ENCODE data around the gene HSP90B1.
A peak's percentile ranks its signal among the peaks of the same experiment; 100 is the strongest.

HSP90B1 gene

DNA sequence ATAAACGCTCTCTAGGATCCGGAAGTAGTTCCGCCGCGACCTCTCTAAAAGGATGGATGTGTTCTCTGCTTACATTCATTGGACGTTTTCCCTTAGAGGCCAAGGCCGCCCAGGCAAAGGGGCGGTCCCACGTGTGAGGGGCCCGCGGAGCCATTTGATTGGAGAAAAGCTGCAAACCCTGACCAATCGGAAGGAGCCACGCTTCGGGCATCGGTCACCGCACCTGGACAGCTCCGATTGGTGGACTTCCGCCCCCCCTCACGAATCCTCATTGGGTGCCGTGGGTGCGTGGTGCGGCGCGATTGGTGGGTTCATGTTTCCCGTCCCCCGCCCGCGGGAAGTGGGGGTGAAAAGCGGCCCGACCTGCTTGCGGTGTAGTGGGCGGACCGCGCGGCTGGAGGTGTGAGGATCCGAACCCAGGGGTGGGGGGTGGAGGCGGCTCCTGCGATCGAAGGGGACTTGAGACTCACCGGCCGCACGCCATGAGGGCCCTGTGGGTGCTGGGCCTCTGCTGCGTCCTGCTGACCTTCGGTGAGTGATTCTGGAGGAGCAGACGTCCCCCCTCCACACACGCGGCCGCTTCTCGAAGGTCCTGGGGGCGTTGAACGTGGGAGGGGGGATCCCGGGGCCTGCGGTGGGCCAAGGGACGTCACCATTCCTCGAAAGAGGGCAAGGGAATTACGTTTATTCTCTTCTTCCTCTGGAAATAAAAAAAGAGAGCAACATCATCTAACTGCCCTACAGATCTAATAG, at the start of gene HSP90B1:
HSP90B1 (plus strand) TSS at position 377 of the 753 bp plus-strand sequence; CDS start at position 483, 106 bp downstream.
- Histone ChIP-seq H3K36me3 (ENCODE audit: insufficient read depth, low read length) (peaks cover 36% of the 10 kb centered on the region), H3K4me1 (ENCODE audit: insufficient read depth, low read length) (peaks cover 31% of the 10 kb centered on the region), H3K4me3 (ENCODE audit: low read length) (peak within 1 kb of the TSS; percentile 96), H3K27me3 (ENCODE audit: insufficient read depth, low read length) (no peaks in the 10 kb centered on the region), H3K9me3 (ENCODE audit: low read length) (no peaks in the 10 kb centered on the region), H2AFZ (ENCODE audit: low read depth, low read length) (peak within 1 kb of the TSS; percentile 74)

DNA sequence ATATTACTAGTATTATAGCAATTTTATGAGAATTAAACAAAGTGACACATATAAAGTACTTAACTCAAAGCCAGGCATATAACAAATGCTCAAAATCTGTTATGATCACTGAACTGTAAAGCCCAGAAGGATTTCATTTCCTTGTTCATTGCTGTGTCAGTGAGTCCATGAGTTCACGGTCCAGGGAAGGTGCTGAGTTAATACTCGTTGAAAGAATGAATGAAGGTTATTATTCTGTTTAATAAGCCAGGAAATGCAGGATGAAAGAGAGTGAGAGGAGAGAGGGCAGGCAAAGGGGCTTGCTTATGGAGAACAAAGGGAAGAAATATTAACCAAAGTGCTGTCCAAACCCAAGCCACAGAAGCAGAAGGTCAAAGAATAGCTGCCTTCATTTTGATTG, 48.9 kb upstream of the HSP90B1 start:
- no peaks in the 10 kb centered on the region for H3K36me3 ChIP-seq (ENCODE audit: insufficient read depth, low read length)
- no peak overlapping the region for H3K4me3 ChIP-seq (ENCODE audit: low read length)
- no peaks in the 10 kb centered on the region for H3K9me3 ChIP-seq (ENCODE audit: low read length)
- no peaks in the 10 kb centered on the region for H3K27me3 ChIP-seq (ENCODE audit: insufficient read depth, low read length)
- H3K4me1 ChIP-seq (ENCODE audit: insufficient read depth, low read length) = peaks cover 15% of the 10 kb centered on the region
- H2AFZ ChIP-seq (ENCODE audit: low read depth, low read length) = no peak overlapping the region

- Histone ChIP-seq H3K27me3 (ENCODE audit: insufficient read depth, low read length) (no peaks in the 10 kb centered on the region), H3K9me3 (ENCODE audit: low read length) (no peaks in the 10 kb centered on the region), H3K36me3 (ENCODE audit: insufficient read depth, low read length) (no peaks in the 10 kb centered on the region), H2AFZ (ENCODE audit: low read depth, low read length) (no peak overlapping the region), H3K4me3 (ENCODE audit: low read length) (no peak overlapping the region), H3K4me1 (ENCODE audit: insufficient read depth, low read length) (peaks cover 15% of the 10 kb centered on the region)
Observed at GRCh38 chr12:103882861-103883596, 47.2 kb upstream of the HSP90B1 start.

- Histone ChIP-seq H3K27me3 (ENCODE audit: insufficient read depth, low read length) (no peaks in the 10 kb centered on the region), H3K36me3 (ENCODE audit: insufficient read depth, low read length) (no peaks in the 10 kb centered on the region), H2AFZ (ENCODE audit: low read depth, low read length) (no peak overlapping the region)
Observed at GRCh38 chr12:103883908-103884307, 46.3 kb upstream of the HSP90B1 start.

GRCh38 chr12:103884316-103884715, 45.9 kb upstream of the HSP90B1 start:
- H3K27me3 ChIP-seq (ENCODE audit: insufficient read depth, low read length) = no peaks in the 10 kb centered on the region
- peaks cover 15% of the 10 kb centered on the region for H3K4me1 ChIP-seq (ENCODE audit: insufficient read depth, low read length)
- no peak overlapping the region for H2AFZ ChIP-seq (ENCODE audit: low read depth, low read length)
- H3K4me3 ChIP-seq (ENCODE audit: low read length) = no peak overlapping the region
- H3K36me3 ChIP-seq (ENCODE audit: insufficient read depth, low read length) = no peaks in the 10 kb centered on the region
- no peaks in the 10 kb centered on the region for H3K9me3 ChIP-seq (ENCODE audit: low read length)

More at GRCh38 chr12:103883908-103884307, 46.3 kb upstream of the HSP90B1 start:
- Histone ChIP-seq H3K4me3 (ENCODE audit: low read length) (no peak overlapping the region), H3K9me3 (ENCODE audit: low read length) (no peaks in the 10 kb centered on the region), H3K4me1 (ENCODE audit: insufficient read depth, low read length) (peaks cover 15% of the 10 kb centered on the region)

DNA sequence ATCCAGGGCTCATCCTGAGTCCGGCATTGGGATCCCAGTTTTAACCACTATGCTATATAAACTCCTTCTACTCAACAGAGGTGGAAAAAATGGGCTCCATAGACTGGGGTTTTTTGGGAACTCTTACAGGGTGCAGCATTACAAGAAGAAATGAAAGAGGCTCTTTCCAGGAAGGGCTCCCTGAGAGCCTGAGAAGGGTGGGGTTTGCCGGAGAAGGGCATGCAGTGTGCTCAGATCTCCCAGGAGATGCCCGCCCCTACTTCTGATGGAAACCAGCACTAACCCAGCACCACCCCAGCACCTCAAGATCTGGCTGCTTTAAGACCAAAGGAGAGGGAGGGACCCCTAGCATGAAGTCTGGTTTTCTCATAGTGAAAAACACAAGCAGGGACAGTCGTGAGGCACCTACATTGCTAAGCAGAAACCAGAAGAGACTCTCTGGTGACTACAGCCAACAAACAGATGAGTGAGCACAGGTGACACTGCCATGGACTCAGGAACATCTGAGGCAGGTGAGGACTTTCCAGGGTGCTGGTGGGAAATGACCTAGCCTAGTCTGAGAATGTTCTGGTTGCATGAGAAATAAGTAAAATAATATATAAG, 43.9 kb upstream of the HSP90B1 start:
- H2AFZ ChIP-seq (ENCODE audit: low read depth, low read length) = no peak overlapping the region
- no peaks in the 10 kb centered on the region for H3K27me3 ChIP-seq (ENCODE audit: insufficient read depth, low read length)
- no peaks in the 10 kb centered on the region for H3K9me3 ChIP-seq (ENCODE audit: low read length)
- no peaks in the 10 kb centered on the region for H3K36me3 ChIP-seq (ENCODE audit: insufficient read depth, low read length)
- no peak overlapping the region for H3K4me3 ChIP-seq (ENCODE audit: low read length)
- H3K4me1 ChIP-seq (ENCODE audit: insufficient read depth, low read length) = peaks cover 4% of the 10 kb centered on the region

- Histone ChIP-seq H2AFZ (ENCODE audit: low read depth, low read length) (no peak overlapping the region), H3K4me3 (ENCODE audit: low read length) (no peak overlapping the region), H3K36me3 (ENCODE audit: insufficient read depth, low read length) (no peaks in the 10 kb centered on the region), H3K4me1 (ENCODE audit: insufficient read depth, low read length) (no peaks in the 10 kb centered on the region), H3K27me3 (ENCODE audit: insufficient read depth, low read length) (no peaks in the 10 kb centered on the region), H3K9me3 (ENCODE audit: low read length) (no peaks in the 10 kb centered on the region)
Observed at GRCh38 chr12:103887738-103888137, 42.5 kb upstream of the HSP90B1 start.

DNA sequence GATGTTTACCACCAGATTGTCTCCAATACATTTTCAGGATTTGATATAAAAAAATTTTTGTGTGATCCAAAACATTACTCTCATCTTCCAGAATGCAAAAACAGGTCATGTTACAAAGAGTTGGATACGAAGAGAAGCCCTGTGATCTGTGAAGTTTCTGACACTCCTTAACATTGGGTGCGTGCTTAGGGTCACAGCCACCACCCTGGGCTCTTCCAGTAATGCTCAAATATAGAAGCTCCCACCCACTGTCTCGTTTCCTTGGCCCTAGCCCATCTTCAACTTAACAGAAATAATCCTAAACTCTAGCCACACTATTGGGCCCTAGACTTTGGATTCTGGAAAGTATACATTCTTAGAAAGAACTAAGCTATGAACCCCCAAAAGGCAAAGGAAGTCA, 32.9 kb upstream of the HSP90B1 start:
- Histone ChIP-seq H3K4me1 (ENCODE audit: insufficient read depth, low read length) (no peaks in the 10 kb centered on the region), H3K9me3 (ENCODE audit: low read length) (no peaks in the 10 kb centered on the region), H3K36me3 (ENCODE audit: insufficient read depth, low read length) (no peaks in the 10 kb centered on the region), H3K4me3 (ENCODE audit: low read length) (no peak overlapping the region), H2AFZ (ENCODE audit: low read depth, low read length) (no peak overlapping the region), H3K27me3 (ENCODE audit: insufficient read depth, low read length) (no peaks in the 10 kb centered on the region)

GRCh38 chr12:103901518-103902173, 28.6 kb upstream of the HSP90B1 start:
- H3K36me3 ChIP-seq (ENCODE audit: insufficient read depth, low read length) = no peaks in the 10 kb centered on the region
- no peak overlapping the region for H2AFZ ChIP-seq (ENCODE audit: low read depth, low read length)
- H3K27me3 ChIP-seq (ENCODE audit: insufficient read depth, low read length) = no peaks in the 10 kb centered on the region
- H3K9me3 ChIP-seq (ENCODE audit: low read length) = no peaks in the 10 kb centered on the region
- no peak overlapping the region for H3K4me3 ChIP-seq (ENCODE audit: low read length)
- H3K4me1 ChIP-seq (ENCODE audit: insufficient read depth, low read length) = no peaks in the 10 kb centered on the region

GRCh38 chr12:103903993-103904392, 26.2 kb upstream of the HSP90B1 start:
- Histone ChIP-seq H3K36me3 (ENCODE audit: insufficient read depth, low read length) (no peaks in the 10 kb centered on the region), H3K27me3 (ENCODE audit: insufficient read depth, low read length) (no peaks in the 10 kb centered on the region), H3K4me1 (ENCODE audit: insufficient read depth, low read length) (no peaks in the 10 kb centered on the region), H3K4me3 (ENCODE audit: low read length) (no peak overlapping the region), H3K9me3 (ENCODE audit: low read length) (no peaks in the 10 kb centered on the region), H2AFZ (ENCODE audit: low read depth, low read length) (no peak overlapping the region)

DNA sequence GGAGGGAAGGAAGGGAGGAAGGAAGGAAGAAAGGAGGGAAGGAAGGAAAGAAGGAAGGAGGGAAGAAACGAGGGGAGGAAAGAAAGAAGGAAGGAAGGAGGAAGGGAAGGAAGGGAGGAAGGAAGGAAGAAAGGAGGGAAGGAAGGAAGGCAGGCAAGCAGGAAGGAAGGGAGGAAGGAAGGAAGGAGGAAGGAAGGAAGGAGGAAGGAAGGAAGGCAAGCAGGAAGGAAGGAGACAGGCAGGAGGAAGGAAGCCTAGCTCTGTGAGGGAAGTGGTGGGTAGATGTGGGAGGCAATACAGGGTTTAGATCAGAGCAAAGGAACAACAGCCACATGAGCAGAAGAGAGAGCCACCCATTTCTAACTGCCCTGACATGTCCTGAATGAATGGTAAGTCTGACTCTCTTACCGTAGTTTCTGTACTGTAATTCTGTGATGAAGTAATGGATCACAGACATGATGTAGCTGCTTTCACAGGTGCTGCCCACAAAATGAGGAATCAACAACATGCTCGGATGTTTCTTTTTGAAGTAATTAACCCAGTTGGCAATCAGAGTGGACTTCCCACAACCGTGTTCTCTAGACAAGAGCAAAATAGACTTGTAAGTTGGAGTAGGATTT, 24.4 kb upstream of the HSP90B1 start:
- Histone ChIP-seq H3K36me3 (ENCODE audit: insufficient read depth, low read length) (no peaks in the 10 kb centered on the region), H3K9me3 (ENCODE audit: low read length) (no peaks in the 10 kb centered on the region), H2AFZ (ENCODE audit: low read depth, low read length) (no peak overlapping the region), H3K4me3 (ENCODE audit: low read length) (no peak overlapping the region), H3K27me3 (ENCODE audit: insufficient read depth, low read length) (no peaks in the 10 kb centered on the region), H3K4me1 (ENCODE audit: insufficient read depth, low read length) (no peaks in the 10 kb centered on the region)

DNA sequence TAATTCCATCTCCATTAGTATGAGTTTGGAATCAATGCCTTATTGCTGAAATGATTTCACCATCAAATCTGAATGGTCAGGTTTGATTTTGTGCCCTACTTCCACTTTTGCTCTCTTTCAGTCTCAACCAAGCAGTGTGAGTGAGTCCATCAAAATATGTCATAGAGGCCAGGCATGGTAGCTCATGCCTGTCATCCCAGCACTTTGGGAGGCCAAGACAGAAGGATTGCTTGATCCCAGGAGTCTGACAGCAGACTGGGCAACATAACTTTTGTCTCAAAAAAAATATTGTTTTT, 22.0 kb upstream of the HSP90B1 start:
- no peaks in the 10 kb centered on the region for H3K36me3 ChIP-seq (ENCODE audit: insufficient read depth, low read length)
- H3K4me1 ChIP-seq (ENCODE audit: insufficient read depth, low read length) = no peaks in the 10 kb centered on the region
- no peaks in the 10 kb centered on the region for H3K9me3 ChIP-seq (ENCODE audit: low read length)
- H2AFZ ChIP-seq (ENCODE audit: low read depth, low read length) = no peak overlapping the region
- H3K4me3 ChIP-seq (ENCODE audit: low read length) = no peak overlapping the region
- no peaks in the 10 kb centered on the region for H3K27me3 ChIP-seq (ENCODE audit: insufficient read depth, low read length)

DNA sequence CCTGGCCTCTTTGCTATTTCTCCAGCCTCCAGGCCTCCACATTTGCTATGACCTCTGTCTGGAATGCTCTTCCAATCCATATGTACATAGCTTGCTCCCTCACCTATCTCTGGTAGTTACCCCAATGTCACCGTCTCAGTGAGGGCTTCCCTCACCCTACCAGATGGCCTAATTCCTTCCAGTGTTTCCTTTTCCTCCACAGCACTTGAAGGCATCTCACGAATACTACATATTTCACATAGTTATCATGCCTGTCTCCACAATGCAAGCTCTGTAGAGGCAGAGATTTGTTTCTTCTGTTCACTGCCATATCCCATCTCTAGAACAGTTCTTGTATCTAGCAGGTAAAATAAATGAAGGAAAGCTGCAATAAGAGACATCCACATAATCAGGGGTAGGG, 21.3 kb upstream of the HSP90B1 start:
- no peaks in the 10 kb centered on the region for H3K27me3 ChIP-seq (ENCODE audit: insufficient read depth, low read length)
- no peaks in the 10 kb centered on the region for H3K4me1 ChIP-seq (ENCODE audit: insufficient read depth, low read length)
- no peak overlapping the region for H3K4me3 ChIP-seq (ENCODE audit: low read length)
- H3K9me3 ChIP-seq (ENCODE audit: low read length) = no peaks in the 10 kb centered on the region
- H2AFZ ChIP-seq (ENCODE audit: low read depth, low read length) = no peak overlapping the region
- H3K36me3 ChIP-seq (ENCODE audit: insufficient read depth, low read length) = no peaks in the 10 kb centered on the region
